Measurements from ENCODE around the gene CYB5A.

The CYB5A gene

GRCh38 chr18:74276609-74277008 lies 15.2 kb downstream of the CYB5A start:
- H3K9ac ChIP-seq (ENCODE audit: low read depth, low read length): no peak overlapping the region
- H3K27ac ChIP-seq (ENCODE audit: low read depth, low read length): no peak overlapping the region
- no peaks in the 10 kb centered on the region for H3K9me3 ChIP-seq (ENCODE audit: control insufficient read depth, insufficient read depth, low read length)
- H3K27me3 ChIP-seq (ENCODE audit: control insufficient read depth, insufficient read depth, low read length): no peaks in the 10 kb centered on the region
- peaks cover 20% of the 10 kb centered on the region for H3K4me1 ChIP-seq (ENCODE audit: control insufficient read depth, insufficient read depth, low read length)
- peaks cover 7% of the 10 kb centered on the region; the same call in 1 of the 2 replicates for H3K36me3 ChIP-seq (ENCODE audit: control insufficient read depth, insufficient read depth, low read length)
- no peak overlapping the region for H3K4me3 ChIP-seq (ENCODE audit: low read depth, low read length)

DNA sequence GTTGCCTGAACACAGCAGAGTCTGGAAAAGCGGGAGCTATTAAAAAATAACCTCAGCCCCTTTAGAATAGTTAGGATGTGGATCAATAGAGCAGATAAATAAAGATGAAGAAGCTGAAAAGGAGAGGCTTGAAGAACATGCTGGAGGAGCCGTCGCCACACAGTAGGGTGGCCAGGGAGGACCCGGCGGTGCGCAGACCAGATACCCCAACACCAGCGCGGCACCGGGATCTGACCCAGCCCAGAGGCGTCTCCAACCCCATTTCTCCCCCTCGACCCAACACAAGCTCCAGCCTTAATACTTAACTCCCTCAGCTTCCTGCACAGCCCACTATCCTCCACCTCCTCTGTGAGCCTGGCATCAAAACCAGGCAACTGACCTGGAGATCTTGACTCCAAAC lies 16.0 kb downstream of the CYB5A start:
- H3K4me1 ChIP-seq (ENCODE audit: control insufficient read depth, insufficient read depth, low read length): peaks cover 11% of the 10 kb centered on the region
- H3K9ac ChIP-seq (ENCODE audit: low read depth, low read length): no peak overlapping the region

GRCh38 chr18:74274700-74275099 lies 17.1 kb downstream of the CYB5A start:
- no peak overlapping the region for H3K27ac ChIP-seq (ENCODE audit: low read depth, low read length)
- no peaks in the 10 kb centered on the region for H3K27me3 ChIP-seq (ENCODE audit: control insufficient read depth, insufficient read depth, low read length)
- no peak overlapping the region for H3K9ac ChIP-seq (ENCODE audit: low read depth, low read length)
- peaks cover 7% of the 10 kb centered on the region; the same call in 1 of the 2 replicates for H3K36me3 ChIP-seq (ENCODE audit: control insufficient read depth, insufficient read depth, low read length)
- H3K4me3 ChIP-seq (ENCODE audit: low read depth, low read length): no peak overlapping the region
- 0 out of 2 replicates have a peak, but pooled peaks cover 8% of the 10 kb centered on the region for H3K4me1 ChIP-seq (ENCODE audit: control insufficient read depth, insufficient read depth, low read length)
- H3K9me3 ChIP-seq (ENCODE audit: control insufficient read depth, insufficient read depth, low read length): no peaks in the 10 kb centered on the region

More for the DNA sequence above, 16.0 kb downstream of the CYB5A start:
- Histone ChIP-seq H3K27ac (ENCODE audit: low read depth, low read length) (no peak overlapping the region), H3K27me3 (ENCODE audit: control insufficient read depth, insufficient read depth, low read length) (no peaks in the 10 kb centered on the region), H3K4me3 (ENCODE audit: low read depth, low read length) (no peak overlapping the region), H3K36me3 (ENCODE audit: control insufficient read depth, insufficient read depth, low read length) (peaks cover 7% of the 10 kb centered on the region; the same call in 1 of the 2 replicates), H3K9me3 (ENCODE audit: control insufficient read depth, insufficient read depth, low read length) (no peaks in the 10 kb centered on the region)

DNA sequence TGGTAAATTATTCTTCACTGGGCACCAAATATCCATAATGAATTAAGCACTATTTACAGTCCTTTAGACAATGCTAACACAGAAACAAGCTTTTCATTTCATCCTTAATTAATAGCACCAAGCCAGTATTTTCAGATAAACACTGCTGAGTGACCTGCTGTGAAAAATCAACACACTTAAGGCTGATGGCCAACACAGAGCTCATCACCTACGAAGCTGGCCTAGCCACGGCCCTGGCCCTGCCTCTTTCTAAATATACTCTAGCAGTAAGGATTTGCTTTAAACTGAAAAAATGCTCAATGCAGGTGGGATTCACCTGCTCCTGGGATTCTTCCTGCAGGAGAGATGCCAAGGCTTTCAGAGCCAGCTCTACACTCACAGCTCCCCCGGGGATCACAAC lies 18.4 kb downstream of the CYB5A start:
- Histone ChIP-seq H3K36me3 (ENCODE audit: control insufficient read depth, insufficient read depth, low read length) (peaks cover 7% of the 10 kb centered on the region; the same call in 1 of the 2 replicates), H3K27me3 (ENCODE audit: control insufficient read depth, insufficient read depth, low read length) (no peaks in the 10 kb centered on the region), H3K9ac (ENCODE audit: low read depth, low read length) (no peak overlapping the region), H3K4me3 (ENCODE audit: low read depth, low read length) (no peak overlapping the region), H3K4me1 (ENCODE audit: control insufficient read depth, insufficient read depth, low read length) (0 out of 2 replicates have a peak, but pooled peaks cover 8% of the 10 kb centered on the region), H3K27ac (ENCODE audit: low read depth, low read length) (no peak overlapping the region), H3K9me3 (ENCODE audit: control insufficient read depth, insufficient read depth, low read length) (no peaks in the 10 kb centered on the region)

- Histone ChIP-seq H3K36me3 (ENCODE audit: control insufficient read depth, insufficient read depth, low read length) (no peaks in the 10 kb centered on the region), H3K27me3 (ENCODE audit: control insufficient read depth, insufficient read depth, low read length) (no peaks in the 10 kb centered on the region), H3K4me3 (ENCODE audit: low read depth, low read length) (no peak overlapping the region), H3K27ac (ENCODE audit: low read depth, low read length) (no peak overlapping the region), H3K9me3 (ENCODE audit: control insufficient read depth, insufficient read depth, low read length) (no peaks in the 10 kb centered on the region), H3K4me1 (ENCODE audit: control insufficient read depth, insufficient read depth, low read length) (0 out of 2 replicates have a peak, but pooled peaks cover 8% of the 10 kb centered on the region), H3K9ac (ENCODE audit: low read depth, low read length) (no peak overlapping the region)
These were observed 20.1 kb downstream of the CYB5A start for GRCh38 chr18:74271635-74272034.

- 0 out of 2 replicates have a peak, but pooled peaks cover 8% of the 10 kb centered on the region for H3K4me1 ChIP-seq (ENCODE audit: control insufficient read depth, insufficient read depth, low read length)
- H3K27me3 ChIP-seq (ENCODE audit: control insufficient read depth, insufficient read depth, low read length): no peaks in the 10 kb centered on the region
- H3K9me3 ChIP-seq (ENCODE audit: control insufficient read depth, insufficient read depth, low read length): no peaks in the 10 kb centered on the region
- 0 out of 2 replicates have a peak, but pooled peaks cover 5% of the 10 kb centered on the region for H3K36me3 ChIP-seq (ENCODE audit: control insufficient read depth, insufficient read depth, low read length)
- H3K4me3 ChIP-seq (ENCODE audit: low read depth, low read length): no peak overlapping the region
- no peak overlapping the region for H3K9ac ChIP-seq (ENCODE audit: low read depth, low read length)
- no peak overlapping the region for H3K27ac ChIP-seq (ENCODE audit: low read depth, low read length)
These were observed 22.7 kb downstream of the CYB5A start for GRCh38 chr18:74268933-74269620.

- no peak overlapping the region for H3K27ac ChIP-seq (ENCODE audit: low read depth, low read length)
- H3K4me1 ChIP-seq (ENCODE audit: control insufficient read depth, insufficient read depth, low read length): no peaks in the 10 kb centered on the region
- H3K9ac ChIP-seq (ENCODE audit: low read depth, low read length): no peak overlapping the region
- no peaks in the 10 kb centered on the region for H3K9me3 ChIP-seq (ENCODE audit: control insufficient read depth, insufficient read depth, low read length)
- no peak overlapping the region for H3K4me3 ChIP-seq (ENCODE audit: low read depth, low read length)
- peaks cover 7% of the 10 kb centered on the region for H3K36me3 ChIP-seq (ENCODE audit: control insufficient read depth, insufficient read depth, low read length)
- no peaks in the 10 kb centered on the region for H3K27me3 ChIP-seq (ENCODE audit: control insufficient read depth, insufficient read depth, low read length)
These were observed 23.6 kb downstream of the CYB5A start for GRCh38 chr18:74268175-74268574.

DNA sequence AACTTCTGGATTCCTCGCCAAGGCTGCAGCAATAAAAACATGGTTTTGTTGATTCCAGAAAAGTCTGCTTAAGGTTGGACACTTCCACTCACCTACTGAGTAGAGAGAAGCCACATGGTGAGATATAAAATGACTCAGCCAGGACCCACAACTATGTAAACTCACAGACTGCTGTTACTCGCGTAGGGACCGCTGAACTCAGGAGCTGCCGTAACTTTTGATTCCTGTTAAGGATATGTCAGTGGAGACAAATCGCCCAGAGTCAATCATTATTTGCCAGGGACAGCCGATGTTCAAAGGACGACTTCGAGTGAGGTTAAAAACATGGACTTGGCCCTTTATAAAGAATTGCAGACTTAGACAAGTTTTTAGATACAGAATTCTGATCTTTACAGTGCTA lies 25.6 kb downstream of the CYB5A start:
- Histone ChIP-seq H3K9ac (ENCODE audit: low read depth, low read length) (no peak overlapping the region), H3K27ac (ENCODE audit: low read depth, low read length) (no peak overlapping the region)

DNA sequence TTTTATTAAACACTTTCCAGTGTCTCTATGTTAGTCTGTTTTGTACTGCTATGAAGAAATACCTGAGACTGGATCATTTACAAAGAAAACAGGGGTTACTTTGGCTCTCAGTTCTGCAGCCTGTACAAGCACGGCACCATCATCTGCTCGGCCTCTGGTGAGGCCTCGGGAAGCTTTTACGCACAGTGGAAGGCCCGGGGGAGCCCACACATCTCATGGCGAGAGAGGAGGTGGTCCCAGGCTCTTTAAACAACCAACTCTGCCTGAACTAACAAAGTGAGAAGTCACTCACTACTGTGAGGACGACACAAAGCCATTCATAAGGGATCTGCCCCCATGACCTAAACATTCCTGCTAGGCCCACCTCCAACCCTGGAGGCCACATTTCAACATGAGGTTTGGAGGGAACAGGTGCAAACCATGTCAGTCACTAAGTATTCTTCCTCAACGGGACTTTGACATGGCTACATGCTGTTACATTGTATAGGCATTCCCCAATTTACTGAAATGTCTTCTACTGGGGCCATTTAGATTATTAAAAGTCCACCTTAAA lies 26.1 kb downstream of the CYB5A start:
- no peak overlapping the region for H3K27ac ChIP-seq (ENCODE audit: low read depth, low read length)
- H3K4me3 ChIP-seq (ENCODE audit: low read depth, low read length): no peak overlapping the region
- no peaks in the 10 kb centered on the region for H3K4me1 ChIP-seq (ENCODE audit: control insufficient read depth, insufficient read depth, low read length)
- no peaks in the 10 kb centered on the region for H3K9me3 ChIP-seq (ENCODE audit: control insufficient read depth, insufficient read depth, low read length)
- H3K36me3 ChIP-seq (ENCODE audit: control insufficient read depth, insufficient read depth, low read length): peaks cover 31% of the 10 kb centered on the region
- H3K27me3 ChIP-seq (ENCODE audit: control insufficient read depth, insufficient read depth, low read length): no peaks in the 10 kb centered on the region
- no peak overlapping the region for H3K9ac ChIP-seq (ENCODE audit: low read depth, low read length)

More for the DNA sequence above, 25.6 kb downstream of the CYB5A start:
- no peaks in the 10 kb centered on the region for H3K4me1 ChIP-seq (ENCODE audit: control insufficient read depth, insufficient read depth, low read length)
- H3K4me3 ChIP-seq (ENCODE audit: low read depth, low read length): no peak overlapping the region
- no peaks in the 10 kb centered on the region for H3K27me3 ChIP-seq (ENCODE audit: control insufficient read depth, insufficient read depth, low read length)
- no peaks in the 10 kb centered on the region for H3K9me3 ChIP-seq (ENCODE audit: control insufficient read depth, insufficient read depth, low read length)
- peaks cover 25% of the 10 kb centered on the region for H3K36me3 ChIP-seq (ENCODE audit: control insufficient read depth, insufficient read depth, low read length)

GRCh38 chr18:74264303-74265020 lies 27.3 kb downstream of the CYB5A start:
- Histone ChIP-seq H3K4me3 (ENCODE audit: low read depth, low read length) (no peak overlapping the region), H3K27ac (ENCODE audit: low read depth, low read length) (no peak overlapping the region), H3K27me3 (ENCODE audit: control insufficient read depth, insufficient read depth, low read length) (no peaks in the 10 kb centered on the region), H3K9ac (ENCODE audit: low read depth, low read length) (no peak overlapping the region), H3K9me3 (ENCODE audit: control insufficient read depth, insufficient read depth, low read length) (no peaks in the 10 kb centered on the region), H3K36me3 (ENCODE audit: control insufficient read depth, insufficient read depth, low read length) (peaks cover 32% of the 10 kb centered on the region), H3K4me1 (ENCODE audit: control insufficient read depth, insufficient read depth, low read length) (no peaks in the 10 kb centered on the region)

All from HUES48 (cell line).